HG03521 (cell line): ENCODE data around the gene LRRK1.

ENCODE experiments used
- ATAC-seq: cut with Tn5 transposase; IDR thresholded peaks from one replicate; pipeline ENCODE4 v1.9.1; 2021; ENCODE audit warnings: mild to moderate bottlenecking, moderate library complexity; ENCODE audit not compliant: unreplicated experiment

LRRK1 gene

DNA sequence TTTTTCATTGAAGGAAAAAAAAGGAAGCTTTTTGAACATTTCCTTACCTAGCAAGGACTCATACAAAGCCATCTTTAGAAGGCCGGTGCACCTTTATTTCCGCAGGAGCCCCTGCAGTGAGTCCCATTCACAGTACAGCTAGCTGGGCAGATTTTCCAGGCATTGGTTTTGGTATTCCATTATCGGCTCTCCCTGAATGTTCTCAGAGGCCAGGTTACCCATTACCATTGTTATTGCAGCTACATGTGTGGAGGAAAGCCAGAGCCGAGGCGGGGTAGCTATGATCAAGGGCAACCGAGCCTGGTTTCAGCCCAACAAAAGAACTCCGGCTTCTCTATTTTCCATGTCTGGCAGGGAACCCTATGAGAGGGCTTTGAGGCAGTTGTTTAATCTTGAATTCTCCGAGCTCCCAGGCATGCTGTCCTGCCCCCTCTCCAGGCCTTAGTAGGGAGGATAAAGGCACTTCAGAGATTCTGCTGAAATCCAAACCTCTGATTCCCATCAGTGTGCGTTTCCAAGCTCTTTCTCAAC, 100.3 kb downstream of the LRRK1 start:
- ATAC-seq = no peak

DNA sequence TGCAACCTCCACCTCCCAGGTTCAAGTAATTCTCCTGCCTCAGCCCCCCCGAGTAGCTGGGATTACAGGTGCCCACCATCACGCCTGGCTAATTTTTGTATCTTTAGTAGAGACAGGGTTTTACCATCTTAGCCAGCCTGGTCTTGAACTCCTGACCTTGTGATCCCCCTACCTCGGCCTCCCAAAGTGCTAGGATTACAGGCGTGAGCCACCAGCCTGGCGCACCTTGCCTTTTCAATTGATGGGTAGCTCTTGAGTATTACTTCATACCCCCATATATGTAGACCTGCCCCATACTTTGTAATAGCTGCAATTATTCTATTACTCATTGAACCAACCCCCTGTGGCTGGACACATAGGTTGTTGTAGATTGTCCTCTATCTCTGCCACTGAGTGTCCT, 101.3 kb downstream of the LRRK1 start:
- ATAC-seq = no peak

DNA sequence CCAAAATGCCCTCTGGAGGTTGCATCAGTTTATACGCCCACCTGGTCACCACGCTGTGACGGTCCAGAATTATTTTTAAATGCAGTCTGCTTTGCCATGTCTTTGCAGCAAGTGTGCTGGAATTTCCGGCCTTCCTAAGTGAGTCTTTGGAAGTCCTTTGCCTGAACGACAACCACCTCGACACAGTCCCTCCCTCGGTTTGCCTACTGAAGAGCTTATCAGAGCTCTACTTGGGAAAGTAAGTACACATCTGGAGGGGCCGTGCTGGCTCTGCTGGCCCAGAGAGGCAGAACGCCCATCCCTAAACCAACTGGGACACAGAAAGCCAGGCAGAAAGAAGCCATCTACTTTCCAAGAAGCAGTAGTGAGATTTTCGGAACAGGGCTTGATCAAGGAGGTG, 101.8 kb downstream of the LRRK1 start:
- ATAC-seq = no peak

DNA sequence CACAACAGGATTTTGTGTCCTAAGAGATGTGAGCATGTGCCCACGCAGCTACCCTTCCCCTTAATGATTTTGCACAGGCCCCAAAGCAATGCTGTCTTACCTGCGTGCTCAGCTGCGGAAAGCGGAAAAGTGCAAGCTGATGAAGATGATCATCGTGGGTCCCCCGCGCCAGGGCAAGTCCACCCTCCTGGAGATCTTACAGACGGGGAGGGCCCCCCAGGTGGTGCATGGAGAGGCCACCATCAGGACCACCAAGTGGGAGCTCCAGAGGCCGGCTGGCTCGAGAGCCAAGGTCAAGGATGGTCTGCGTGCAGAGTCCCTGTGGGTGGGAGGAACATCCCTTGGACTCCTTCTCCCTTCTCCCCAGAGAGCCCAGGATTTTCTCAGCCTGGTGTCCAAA, 103.1 kb downstream of the LRRK1 start:
- ATAC-seq = no peak

DNA sequence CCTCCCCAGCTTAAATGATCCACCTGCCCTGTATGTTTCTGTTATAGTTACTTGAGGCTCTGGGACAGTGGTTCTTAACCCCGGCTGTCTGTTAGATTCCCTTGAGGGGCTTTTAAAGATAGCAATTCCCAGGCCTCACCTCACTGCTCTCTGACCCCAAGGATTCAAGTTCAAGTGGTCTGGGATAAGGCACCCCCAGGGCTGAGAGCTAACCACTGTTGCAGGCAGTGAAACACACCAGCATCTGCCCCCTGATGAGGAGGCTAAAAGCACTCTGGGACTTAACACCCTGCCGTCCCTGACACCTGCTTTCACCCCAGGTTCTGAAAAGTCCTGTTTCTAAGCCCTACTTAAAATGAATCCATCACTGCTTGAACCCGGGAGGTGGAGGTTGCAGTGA, 103.7 kb downstream of the LRRK1 start:
- no peak for ATAC-seq

DNA sequence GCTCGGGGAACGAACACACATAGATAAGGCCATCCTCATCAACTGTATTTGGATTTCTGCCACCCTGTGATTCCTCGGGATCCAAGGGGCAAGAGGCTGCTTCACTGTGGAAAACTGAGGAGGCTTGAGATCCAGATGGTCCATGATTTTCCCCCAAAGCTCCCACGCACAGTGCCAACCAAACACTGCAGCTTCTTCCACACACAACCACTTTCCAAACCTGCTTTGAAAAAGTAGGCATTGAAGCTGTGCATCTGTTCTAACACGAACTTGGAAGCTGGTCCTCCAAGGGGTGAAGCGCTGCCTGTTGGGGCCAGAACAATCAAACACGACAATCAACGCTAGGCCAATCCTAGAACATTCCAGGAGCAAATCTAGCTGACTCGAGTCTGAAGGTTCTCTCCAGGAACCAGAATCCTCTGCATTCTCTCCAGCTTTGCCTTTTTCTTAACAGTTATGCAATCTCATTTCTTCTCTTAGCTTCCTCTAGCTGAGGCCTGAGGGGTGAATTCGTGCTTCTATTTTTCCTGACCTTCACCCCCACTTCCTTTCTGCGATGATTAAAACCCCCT, 104.4 kb downstream of the LRRK1 start:
- ATAC-seq = no peak

DNA sequence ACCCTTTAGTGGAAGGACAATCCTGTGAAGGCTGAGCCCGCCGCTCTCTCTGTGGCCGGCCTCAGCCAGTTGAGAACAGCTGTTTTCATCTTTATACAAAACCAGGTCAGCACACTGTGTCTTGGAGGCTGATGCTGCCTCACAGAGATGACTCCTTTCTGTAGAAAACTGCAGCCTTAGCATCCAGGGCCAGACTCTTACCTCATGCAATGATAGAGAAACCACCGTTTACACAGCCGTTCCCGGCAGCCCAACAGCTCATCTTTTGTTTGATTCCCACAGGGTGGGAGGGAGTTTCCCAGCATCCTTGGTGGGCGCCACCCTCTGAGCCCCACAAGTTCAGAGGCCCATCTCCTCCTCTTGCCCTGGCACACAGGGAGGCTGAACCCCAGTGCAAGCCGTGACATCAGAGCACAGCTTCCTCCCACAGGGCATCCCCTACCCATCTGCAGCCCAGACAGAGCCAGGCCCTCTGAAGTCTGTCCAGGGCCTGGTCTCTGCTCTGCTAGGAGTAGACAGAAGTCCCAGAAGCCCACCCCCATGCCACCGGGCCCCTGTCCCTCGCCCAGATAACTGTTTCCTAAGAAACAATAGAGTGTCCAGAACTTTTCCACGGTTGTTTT, 105.0 kb downstream of the LRRK1 start:
- no peak for ATAC-seq

DNA sequence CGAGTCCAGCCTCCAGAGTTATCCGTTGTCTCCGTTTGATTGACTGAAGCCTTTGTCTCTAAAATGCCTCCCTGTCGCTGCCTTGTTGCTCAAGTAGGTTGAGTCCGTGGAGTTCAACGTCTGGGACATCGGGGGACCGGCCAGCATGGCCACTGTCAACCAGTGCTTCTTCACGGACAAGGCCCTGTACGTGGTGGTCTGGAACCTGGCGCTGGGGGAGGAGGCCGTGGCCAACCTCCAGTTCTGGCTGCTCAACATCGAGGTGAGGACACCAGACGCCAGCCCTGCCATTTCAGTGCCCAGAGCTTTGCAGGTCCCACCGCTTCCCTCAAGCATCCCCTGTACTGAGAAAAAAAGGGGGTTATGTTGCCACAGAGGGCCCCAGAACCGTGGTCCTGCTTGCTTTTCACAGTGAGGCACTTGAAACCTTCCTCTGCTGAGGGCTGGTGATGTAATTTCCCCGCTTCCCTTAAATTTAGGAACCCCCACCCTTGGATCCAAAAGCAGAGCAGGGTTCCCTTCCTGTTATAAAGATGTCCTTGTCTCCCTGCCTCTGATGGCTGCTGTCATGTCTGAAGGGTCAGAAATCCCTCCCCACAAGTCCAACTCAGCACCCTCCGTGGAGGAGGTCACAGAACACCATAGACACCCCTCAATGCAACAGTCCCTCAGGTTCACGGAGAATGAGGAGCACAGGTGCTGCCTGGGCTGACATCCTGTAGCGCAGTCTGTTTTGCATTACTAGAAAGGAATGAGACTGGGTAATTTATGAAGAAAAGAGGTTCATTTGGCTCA, 105.7 kb downstream of the LRRK1 start:
- ATAC-seq = no peak

DNA sequence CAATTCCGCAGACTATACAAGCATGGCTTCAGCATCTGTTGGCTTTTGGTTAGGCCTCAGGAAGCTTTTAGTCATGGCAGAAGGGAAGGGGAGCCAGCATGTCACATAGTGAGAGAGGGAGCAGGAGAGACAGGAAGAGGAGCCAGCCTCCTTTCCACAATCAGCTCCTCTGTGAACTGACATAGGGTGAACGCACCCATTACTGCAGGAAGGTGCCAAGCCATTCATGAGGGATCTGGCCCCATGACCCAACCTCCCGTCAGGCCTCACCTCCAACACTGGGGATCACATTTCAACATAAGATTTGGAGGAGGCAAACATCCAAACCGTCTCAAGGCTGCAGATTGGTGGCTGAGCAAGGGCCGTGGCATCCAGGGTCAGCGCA, 106.3 kb downstream of the LRRK1 start:
- no peak for ATAC-seq

DNA sequence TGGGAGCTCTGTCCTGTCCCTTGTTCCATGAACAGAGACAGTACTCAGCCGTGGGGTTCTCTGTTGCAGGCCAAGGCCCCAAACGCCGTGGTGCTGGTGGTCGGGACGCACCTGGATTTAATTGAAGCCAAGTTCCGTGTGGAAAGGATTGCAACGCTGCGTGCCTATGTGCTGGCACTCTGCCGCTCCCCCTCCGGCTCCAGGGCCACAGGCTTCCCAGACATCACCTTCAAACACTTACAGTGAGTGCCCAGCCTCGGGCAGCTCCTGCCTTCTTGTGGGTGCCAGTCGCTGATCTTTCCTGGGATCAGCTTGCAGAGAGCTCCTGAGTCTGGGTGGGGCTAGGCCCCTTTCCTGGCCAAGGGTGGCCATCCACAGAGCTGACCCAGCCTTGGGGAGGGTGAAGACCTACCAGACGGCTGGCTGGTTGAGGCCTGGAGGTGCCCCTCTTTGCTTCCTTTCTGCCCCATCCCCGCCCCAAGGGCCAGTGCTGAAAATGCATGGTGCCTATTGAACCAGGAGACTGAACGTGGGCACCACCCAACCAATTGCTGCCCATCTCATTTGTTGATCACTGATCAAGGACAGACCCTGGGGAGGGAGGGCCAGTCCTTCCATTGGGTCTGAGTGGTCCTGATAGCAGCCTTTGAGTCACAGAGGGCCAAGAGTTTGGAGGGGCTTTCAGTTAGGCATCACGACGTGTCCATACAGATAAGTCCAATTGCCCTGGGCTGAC, 106.9 kb downstream of the LRRK1 start:
- ATAC-seq = no peak

DNA sequence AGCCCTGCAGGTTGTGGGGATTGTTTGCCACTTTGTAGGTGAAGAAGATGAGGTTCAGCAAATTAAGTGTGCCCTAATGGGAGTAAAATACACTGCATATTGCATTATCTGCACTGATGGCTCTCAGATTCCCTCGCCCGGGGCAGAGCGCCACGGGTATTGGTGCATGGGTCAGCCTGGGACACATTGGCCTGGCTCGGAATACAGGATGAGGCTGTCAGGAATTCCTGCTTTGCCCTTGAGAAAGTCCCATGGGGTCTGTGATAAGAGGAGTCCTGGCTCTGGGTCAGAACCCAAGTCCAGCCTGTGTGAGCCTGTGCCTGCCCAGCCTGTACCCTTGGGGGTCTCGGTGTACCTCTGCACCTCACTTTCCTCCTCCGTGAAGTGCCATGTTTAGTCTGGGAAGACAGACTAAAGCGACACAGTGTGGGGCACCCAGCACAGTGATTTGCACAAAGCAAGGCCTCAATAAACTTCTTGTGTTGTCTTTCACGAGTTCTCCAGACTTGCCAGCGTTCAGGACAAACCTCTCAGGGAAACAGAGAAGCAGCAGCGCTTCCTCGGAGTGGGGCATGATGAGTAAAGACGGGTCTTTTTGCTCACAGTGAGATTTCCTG, 107.6 kb downstream of the LRRK1 start:
- no peak for ATAC-seq

DNA sequence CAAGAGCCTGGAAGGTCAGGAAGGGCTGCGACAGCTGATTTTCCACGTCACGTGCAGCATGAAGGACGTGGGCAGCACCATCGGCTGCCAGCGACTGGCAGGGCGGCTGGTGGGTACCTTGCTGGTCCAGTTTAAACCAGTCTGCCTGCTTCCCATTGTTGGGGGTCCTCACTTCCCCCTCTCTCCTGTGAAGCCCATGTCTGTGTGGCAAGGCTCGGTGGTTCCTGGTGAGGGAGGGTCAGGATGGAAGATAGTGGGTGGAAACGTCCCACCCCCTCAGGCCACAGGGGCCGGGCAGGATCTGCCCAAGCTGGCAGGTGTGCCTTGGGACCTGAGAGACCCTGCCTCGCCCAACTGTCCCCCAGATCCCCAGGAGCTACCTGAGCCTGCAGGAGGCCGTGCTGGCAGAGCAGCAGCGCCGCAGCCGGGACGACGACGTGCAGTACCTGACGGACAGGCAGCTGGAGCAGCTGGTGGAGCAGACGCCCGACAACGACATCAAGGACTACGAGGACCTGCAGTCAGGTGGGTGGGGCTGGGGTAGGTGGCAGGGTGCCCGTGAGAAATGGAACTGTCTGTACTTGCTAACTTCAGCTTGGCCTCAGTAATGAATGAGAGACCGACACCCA, 108.2 kb downstream of the LRRK1 start:
- ATAC-seq = no peak

DNA sequence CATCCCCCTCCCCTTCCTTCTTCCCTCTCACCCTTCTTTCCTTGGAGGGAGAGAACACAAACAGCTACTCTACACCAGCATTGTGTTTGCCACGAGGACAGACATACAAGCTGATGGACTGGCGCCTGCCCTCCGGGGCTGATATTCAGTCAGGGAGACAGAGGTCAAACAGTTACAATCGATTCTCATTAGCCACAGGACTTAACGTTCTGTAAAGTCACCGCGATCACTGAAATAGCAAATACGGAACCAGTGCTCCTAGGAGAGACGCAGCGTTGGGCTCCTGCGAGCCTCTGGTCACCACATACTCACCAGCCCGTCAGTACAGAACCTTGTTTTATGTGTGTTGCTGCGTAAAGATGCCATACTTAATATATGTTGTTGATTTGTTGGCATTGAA, 108.8 kb downstream of the LRRK1 start:
- ATAC-seq = no peak

DNA sequence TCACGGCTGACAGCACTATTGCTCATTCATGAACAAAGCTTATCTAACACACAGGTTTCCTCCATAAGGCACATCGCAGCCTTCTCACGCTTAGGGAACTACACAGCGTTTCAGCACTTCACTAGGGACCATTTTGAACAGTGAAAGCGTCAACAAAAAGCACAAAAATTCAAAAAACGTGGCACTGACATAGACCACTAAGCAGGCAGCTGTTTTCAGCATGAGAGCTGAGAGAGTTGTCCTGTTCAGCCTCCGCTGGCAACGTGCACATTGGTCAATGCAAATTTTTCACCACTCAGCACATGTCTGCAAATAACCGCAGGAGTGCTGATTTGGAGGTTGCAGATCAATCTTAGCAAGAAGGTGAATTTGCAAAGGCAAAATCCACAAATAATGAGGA, 109.2 kb downstream of the LRRK1 start:
- ATAC-seq = no peak

DNA sequence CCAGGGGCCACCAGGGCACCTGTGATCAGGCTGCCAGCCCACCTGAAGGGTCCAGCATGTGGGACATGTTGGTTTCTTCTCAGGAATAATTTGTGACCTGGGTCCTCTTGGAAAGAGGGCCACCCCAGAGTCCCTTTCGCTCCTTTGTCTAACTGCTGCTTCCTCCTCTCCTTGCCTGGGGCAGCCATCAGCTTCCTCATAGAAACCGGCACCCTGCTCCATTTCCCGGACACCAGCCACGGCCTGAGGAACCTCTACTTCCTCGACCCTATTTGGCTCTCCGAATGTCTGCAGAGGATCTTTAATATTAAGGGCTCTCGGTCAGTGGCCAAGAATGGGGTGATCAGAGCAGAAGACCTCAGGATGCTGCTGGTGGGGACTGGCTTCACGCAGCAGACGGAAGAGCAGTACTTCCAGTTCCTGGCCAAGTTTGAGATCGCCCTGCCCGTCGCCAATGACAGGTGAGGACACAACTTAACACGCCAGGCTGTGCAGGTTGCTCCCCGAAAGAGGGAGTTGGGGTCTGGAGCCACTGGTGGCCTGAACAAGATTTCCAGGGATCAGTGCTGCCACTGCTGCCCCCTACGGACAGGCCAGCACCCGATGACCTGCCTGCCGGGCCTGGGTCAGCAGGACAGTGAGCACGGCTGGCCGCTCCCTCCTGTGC, 109.7 kb downstream of the LRRK1 start:
- no peak for ATAC-seq

DNA sequence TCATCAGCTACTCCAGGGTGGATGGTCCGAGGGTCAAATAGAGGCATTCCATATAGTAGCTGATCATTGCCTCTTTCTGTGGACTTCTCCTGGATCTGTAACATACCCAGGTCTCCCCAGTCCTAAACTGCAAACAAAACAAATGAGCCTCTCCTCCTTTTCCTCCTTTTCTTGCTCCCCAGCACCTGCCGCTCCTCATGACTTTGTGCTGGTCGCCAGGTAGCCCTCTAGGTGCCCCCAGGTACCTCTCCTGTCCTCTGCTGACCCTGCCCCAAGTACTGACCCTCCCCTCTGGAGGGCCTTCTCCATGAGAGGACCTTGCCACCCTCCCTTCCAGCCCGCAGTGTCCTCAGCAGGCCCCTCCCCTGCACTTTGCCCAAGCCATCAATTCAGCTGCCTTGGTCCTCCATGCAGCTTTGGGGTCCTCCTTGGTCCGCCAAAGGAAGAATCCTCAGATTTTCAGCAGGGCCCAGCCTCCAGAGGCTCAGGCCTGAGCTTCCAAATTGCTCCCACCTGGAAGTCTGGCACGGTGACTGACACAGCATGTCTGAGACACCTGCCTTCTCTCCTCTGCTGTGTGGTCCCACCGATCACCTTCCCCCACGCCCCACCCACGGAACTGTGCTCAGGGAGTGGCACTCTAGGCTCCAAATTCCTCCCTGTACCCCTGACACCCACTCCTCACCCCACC, 111.0 kb downstream of the LRRK1 start:
- ATAC-seq = no peak

DNA sequence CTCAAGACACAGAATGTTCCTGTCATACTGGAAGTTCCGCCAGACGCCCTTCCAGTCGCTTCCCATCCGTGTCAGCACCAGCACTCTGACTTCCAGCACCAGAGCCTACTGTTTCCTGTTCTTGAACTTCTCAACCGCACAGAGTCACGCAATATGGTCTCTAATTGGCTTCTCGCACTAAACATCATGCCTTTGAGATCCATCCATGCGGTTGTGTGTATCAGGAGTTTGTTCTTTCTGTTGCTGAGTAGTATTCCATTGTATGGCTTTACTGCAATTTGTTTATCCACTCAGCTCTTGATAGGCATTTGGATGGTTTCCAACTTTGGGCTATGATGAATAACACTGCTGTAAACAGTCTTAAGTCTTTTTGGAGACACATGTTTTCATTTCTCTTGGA, 112.1 kb downstream of the LRRK1 start:
- ATAC-seq = no peak

DNA sequence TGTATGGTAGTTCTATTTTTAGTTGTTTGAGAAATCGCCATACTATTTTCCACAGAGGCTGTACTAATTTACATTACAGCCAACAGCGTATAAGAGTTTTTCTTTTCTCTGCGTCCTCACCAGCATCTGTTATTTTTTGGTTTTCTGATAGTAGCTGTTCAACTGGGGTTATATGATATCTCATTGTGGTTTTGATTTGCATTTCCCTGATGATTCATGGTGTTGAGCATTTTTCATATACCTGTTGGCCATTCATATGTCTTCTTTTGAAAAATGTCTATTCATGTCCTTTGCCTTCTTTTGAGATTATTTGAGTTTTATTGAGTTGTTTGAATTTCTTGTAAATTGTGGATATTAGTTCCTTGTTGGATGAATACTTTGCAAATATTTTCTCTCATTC, 114.6 kb downstream of the LRRK1 start:
- no peak for ATAC-seq

DNA sequence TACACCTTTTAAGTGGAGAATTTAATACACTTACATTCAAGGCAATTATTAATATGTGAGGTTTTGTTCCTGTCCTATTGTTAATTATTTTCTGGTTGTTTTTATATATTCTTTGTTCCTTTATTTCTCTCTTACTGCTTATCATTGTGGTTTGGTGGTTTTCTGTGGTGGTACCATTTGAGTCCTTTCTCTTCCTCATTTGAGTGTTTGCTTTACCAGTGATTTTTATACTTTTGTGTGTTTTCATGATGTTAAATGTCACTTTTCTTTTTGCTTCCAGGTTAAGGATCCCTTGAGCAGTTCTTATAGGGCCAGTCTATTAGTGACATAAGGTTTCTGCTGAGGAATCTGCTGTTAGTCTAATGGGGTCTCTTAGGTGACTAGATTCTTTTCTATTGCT, 116.5 kb downstream of the LRRK1 start:
- peak; percentile 35 for ATAC-seq

DNA sequence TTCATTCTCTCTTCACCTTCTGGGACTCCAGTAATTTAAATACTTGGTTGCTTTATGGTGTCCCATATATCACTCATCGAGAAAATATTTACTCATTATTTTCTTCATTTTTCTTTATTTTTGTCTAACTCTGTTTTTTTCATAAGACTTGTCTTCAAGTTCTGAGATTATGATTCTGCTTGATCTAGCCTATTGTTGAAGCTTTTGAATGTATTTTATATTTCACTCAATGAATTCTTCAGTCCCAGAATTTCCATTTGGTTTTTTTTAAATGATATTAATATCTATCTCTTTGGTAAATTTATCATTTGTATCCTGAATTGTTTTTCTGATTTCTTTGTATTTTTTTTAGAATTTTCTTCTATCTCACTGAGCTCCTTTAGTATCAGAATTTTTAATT, 117.0 kb downstream of the LRRK1 start:
- no peak for ATAC-seq
